DOHH2 (cell line): ENCODE measurements around the gene ASPHD1.

ENCODE experiments used
- H3F3A ChIP-seq: fragments of 200-600 bp; sonication (generic), shearing (Covaris generic); 2 replicates; pipeline ENCODE4 v1.6.0; 2016; ENCODE audit warnings: antibody characterized with exemption, mild to moderate bottlenecking; ENCODE audit not compliant: control insufficient read depth, insufficient read depth
- H3K27ac ChIP-seq: fragments of 200-600 bp; sonication (generic); 2 replicates; pipeline ENCODE4 v1.5.1; 2014; ENCODE audit warnings: low read depth, mild to moderate bottlenecking, low read length, moderate library complexity
- H3K27me3 ChIP-seq: fragments of 200-600 bp; sonication (generic); 2 replicates; pipeline ENCODE4 v1.6.1; 2014; ENCODE audit warnings: mild to moderate bottlenecking, low read length, mixed read lengths; ENCODE audit not compliant: control insufficient read depth
- H3K36me3 ChIP-seq: fragments of 200-600 bp; sonication (generic); 2 replicates; pipeline ENCODE4 v1.6.1; 2014; ENCODE audit warnings: mild to moderate bottlenecking, low read length, moderate library complexity, mixed read lengths; ENCODE audit not compliant: control insufficient read depth
- H3K4me1 ChIP-seq: fragments of 200-600 bp; sonication (generic); 2 replicates; pipeline ENCODE4 v1.6.1; 2014; ENCODE audit warnings: mild to moderate bottlenecking, low read length, mixed read lengths; ENCODE audit not compliant: control insufficient read depth
- H3K4me2 ChIP-seq: fragments of 200-600 bp; sonication (generic); 2 replicates; pipeline ENCODE4 v1.6.0; 2014; ENCODE audit warnings: mild to moderate bottlenecking, low read length, moderate library complexity
- H3K4me3 ChIP-seq: fragments of 200-600 bp; sonication (generic); 2 replicates; pipeline ENCODE4 v1.5.1; 2014; ENCODE audit warnings: mild to moderate bottlenecking, low read length, mixed read lengths
- H3K79me2 ChIP-seq: fragments of 200-600 bp; sonication (generic); 2 replicates; pipeline ENCODE4 v1.6.1; 2014; ENCODE audit warnings: mild to moderate bottlenecking, low read length, mixed read lengths; ENCODE audit not compliant: control insufficient read depth
- H3K9me2 ChIP-seq: fragments of 200-600 bp; sonication (generic); replicated peaks from 2 replicates; pipeline ENCODE4 v1.6.1; 2014; ENCODE audit warnings: mild to moderate bottlenecking, low read length, mixed read lengths; ENCODE audit not compliant: control insufficient read depth
- H3K9me3 ChIP-seq: fragments of 200-600 bp; sonication (generic); 2 replicates; pipeline ENCODE4 v1.6.1; 2014; ENCODE audit warnings: antibody characterized with exemption, low read length, mixed read lengths; ENCODE audit not compliant: control insufficient read depth, insufficient read depth
- H4K20me1 ChIP-seq: fragments of 200-600 bp; sonication (generic); 2 replicates; pipeline ENCODE4 v1.6.0; 2014; ENCODE audit warnings: low read depth, mild to moderate bottlenecking, antibody characterized with exemption, low read length, moderate library complexity; ENCODE audit not compliant: control insufficient read depth, insufficient read depth
- CTCF ChIP-seq: fragments of 200-600 bp; sonication (generic); IDR thresholded peaks from one replicate; pipeline ENCODE4 v1.5.1; 2014; ENCODE audit warnings: antibody characterized with exemption, mild to moderate bottlenecking, low read depth, low read length; ENCODE audit not compliant: poor library complexity, severe bottlenecking
- EZH2phosphoT487 ChIP-seq: fragments of 200-600 bp; sonication (generic); IDR thresholded peaks from 2 replicates; pipeline ENCODE4 v1.6.1; 2017; ENCODE audit warnings: borderline replicate concordance, mild to moderate bottlenecking, antibody characterized with exemption, low read length, moderate library complexity, mixed read lengths

ASPHD1 gene

GRCh38 chr16:29854520-29855100 lies 45.7 kb upstream of the ASPHD1 start:
- TF ChIP-seq EZH2phosphoT487 (no peak), CTCF (no peak)

GRCh38 chr16:29857133-29857760 lies 43.0 kb upstream of the ASPHD1 start:
- H3K27me3 ChIP-seq = no peaks in the 10 kb centered on the region
- H3K4me1 ChIP-seq = peaks cover 4% of the 10 kb centered on the region
- no peaks in the 10 kb centered on the region for H3F3A ChIP-seq
- no peak overlapping the region for H3K4me2 ChIP-seq
- H3K9me3 ChIP-seq = no peaks in the 10 kb centered on the region
- no peak overlapping the region for H3K4me3 ChIP-seq
- H3K79me2 ChIP-seq = peaks cover 14% of the 10 kb centered on the region
- TF ChIP-seq CTCF (no peak), EZH2phosphoT487 (no peak)
- peaks cover 20% of the 10 kb centered on the region for H3K36me3 ChIP-seq
- H3K9me2 ChIP-seq = no peaks in the 10 kb centered on the region
- no peaks in the 10 kb centered on the region for H4K20me1 ChIP-seq
- H3K27ac ChIP-seq = no peak overlapping the region

More at GRCh38 chr16:29854520-29855100, 45.7 kb upstream of the ASPHD1 start:
- Histone ChIP-seq H3K4me1 (no peaks in the 10 kb centered on the region), H3K9me3 (no peaks in the 10 kb centered on the region), H4K20me1 (no peaks in the 10 kb centered on the region), H3K4me2 (no peak overlapping the region), H3K4me3 (no peak overlapping the region), H3K27me3 (no peaks in the 10 kb centered on the region), H3K36me3 (peaks cover 7% of the 10 kb centered on the region; the same call in 1 of the 2 replicates), H3K27ac (no peak overlapping the region), H3K79me2 (no peaks in the 10 kb centered on the region), H3K9me2 (no peaks in the 10 kb centered on the region), H3F3A (no peaks in the 10 kb centered on the region)

DNA sequence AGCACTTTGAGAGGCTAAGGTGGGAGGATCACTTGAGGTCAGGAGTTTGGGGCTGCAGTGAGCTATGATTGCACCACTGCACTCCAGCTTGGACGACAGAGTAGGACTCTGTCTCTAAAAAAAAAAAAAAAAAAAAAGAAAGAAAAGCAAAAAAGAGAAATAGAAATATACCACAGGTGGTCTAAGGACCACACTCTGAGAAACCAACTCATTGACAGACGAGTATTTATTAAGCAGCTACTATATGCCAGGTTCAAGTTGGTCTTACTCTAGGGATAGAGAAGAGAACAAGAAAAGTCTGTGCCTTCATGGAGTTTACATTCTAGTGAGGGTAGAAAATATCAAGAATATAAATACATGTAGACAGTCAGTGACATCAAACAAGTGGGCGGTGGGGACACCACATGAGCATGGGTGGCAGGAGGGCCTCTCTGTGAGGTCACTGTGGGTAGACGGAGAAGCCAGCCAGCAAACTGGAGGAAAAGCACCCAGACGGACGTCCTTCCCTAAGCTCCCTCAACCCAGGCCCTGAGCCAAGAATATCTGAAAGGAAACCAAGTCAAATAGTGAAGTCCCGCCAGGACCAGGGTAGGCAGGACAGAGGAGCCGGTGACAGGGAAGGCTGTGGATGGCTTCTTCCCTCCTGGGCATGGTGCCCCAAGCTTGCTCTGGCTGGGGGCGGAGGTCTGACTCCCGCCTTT lies 42.0 kb upstream of the ASPHD1 start:
- H3K4me2 ChIP-seq = no peak overlapping the region
- no peak overlapping the region for H3K27ac ChIP-seq
- TF ChIP-seq CTCF = no peak
- H3K79me2 ChIP-seq = peaks cover 21% of the 10 kb centered on the region
- H3F3A ChIP-seq = no peaks in the 10 kb centered on the region
- no peaks in the 10 kb centered on the region for H4K20me1 ChIP-seq
- H3K9me2 ChIP-seq = no peaks in the 10 kb centered on the region
- H3K36me3 ChIP-seq = peaks cover 23% of the 10 kb centered on the region
- H3K27me3 ChIP-seq = no peaks in the 10 kb centered on the region
- peaks cover 5% of the 10 kb centered on the region for H3K4me1 ChIP-seq
- H3K4me3 ChIP-seq = no peak overlapping the region
- no peaks in the 10 kb centered on the region for H3K9me3 ChIP-seq
